ENCODE data around the gene ACSL5. TPM values are rescaled to one million over a fixed set of nuclear protein-coding genes. Genes with fewer than 3 reads are reported as not detected.

ACSL5 gene
- total RNA-seq, 1 experiment from 2014 or later: not detected

GRCh38 chr10:112429654-112430230 is 55.8 kb downstream of the ACSL5 start:
- no peak overlapping the region for H3K14ac ChIP-seq (ENCODE audit: insufficient read depth, low read length)
- no peak overlapping the region for H2BK5ac ChIP-seq (ENCODE audit: insufficient read length, low read length)
- H3K4me3 Mint-ChIP-seq: no peak overlapping the region
- H3T11ph ChIP-seq (ENCODE audit: low read length): no peak overlapping the region
- no peak overlapping the region for H4K5ac ChIP-seq (ENCODE audit: insufficient read length, low read depth, low read length)
- no peaks in the 10 kb centered on the region for H4K20me1 ChIP-seq (ENCODE audit: control insufficient read depth, insufficient read depth, insufficient read length)
- H3K27ac Mint-ChIP-seq: no peak overlapping the region
- H3K79me2 ChIP-seq (ENCODE audit: insufficient read depth, low read length): no peaks in the 10 kb centered on the region
- H3K9ac ChIP-seq (ENCODE audit: extremely low read depth, insufficient read length, low read length): no peak overlapping the region
- no peaks in the 10 kb centered on the region for H3K27me3 ChIP-seq (ENCODE audit: insufficient read depth, low read length)
- H3K9me3 Mint-ChIP-seq: no peaks in the 10 kb centered on the region
- H3K23me2 ChIP-seq (ENCODE audit: insufficient read length, low read depth, low read length, poor library complexity, severe bottlenecking): no peaks in the 10 kb centered on the region
- no peaks in the 10 kb centered on the region for H3K4me1 ChIP-seq (ENCODE audit: insufficient read depth, low read length)
- no peaks in the 10 kb centered on the region for H3K27me3 Mint-ChIP-seq (ENCODE audit: low read depth)
- H2BK12ac ChIP-seq (ENCODE audit: insufficient read length, low read depth, low read length): no peak overlapping the region
- H3K79me1 ChIP-seq (ENCODE audit: insufficient read depth, low read depth, low read length, poor library complexity, severe bottlenecking): no peaks in the 10 kb centered on the region
- H3K18ac ChIP-seq (ENCODE audit: insufficient read length, low read depth, low read length): no peak overlapping the region
- no peak overlapping the region for H2AK5ac ChIP-seq (ENCODE audit: insufficient read length, low read length)
- H2AFZ ChIP-seq (ENCODE audit: low read length): no peak overlapping the region
- no CpG with 5 or more reads among the region's 15 CpGs for WGBS (ENCODE audit: extremely low coverage, insufficient read length, low lambda C conversion rate)
- DNase-seq: no peak
- no peak overlapping the region for H2BK15ac ChIP-seq (ENCODE audit: low read depth, low read length)
- no peaks in the 10 kb centered on the region for H3K9me3 ChIP-seq (ENCODE audit: control insufficient read depth, low read depth, low read length)
- peaks cover 2 to 40% (median 26%) of the 10 kb centered on the region in 3 experiments for H3K36me3 Mint-ChIP-seq (ENCODE audit: insufficient read depth in 1 of 3, low read depth in 3 of 3)
- H3K27ac ChIP-seq (ENCODE audit: insufficient read length, low read depth, low read length): no peak overlapping the region
- no peaks in the 10 kb centered on the region for H3K4me1 Mint-ChIP-seq
- H3K23ac ChIP-seq (ENCODE audit: insufficient read length, low read depth, low read length): no peak overlapping the region
- no peak overlapping the region for H4K91ac ChIP-seq (ENCODE audit: insufficient read length, low read depth, low read length)
- H3K4ac ChIP-seq (ENCODE audit: low read depth, low read length): no peak overlapping the region
- H2BK20ac ChIP-seq (ENCODE audit: low read depth, low read length, poor library complexity, severe bottlenecking): no peak overlapping the region
- H3K4me2 ChIP-seq (ENCODE audit: insufficient read depth, insufficient read length, low read length): no peak overlapping the region
- H3K56ac ChIP-seq (ENCODE audit: insufficient read length, low read depth, low read length): no peak overlapping the region
- H4K8ac ChIP-seq (replicated peaks; ENCODE audit: insufficient read length, low read depth, low read length): no peak overlapping the region
- H2BK120ac ChIP-seq (ENCODE audit: low read depth, low read length, poor library complexity, severe bottlenecking): no peak overlapping the region
- TF ChIP-seq CTCF (conservative IDR thresholded peaks at IDR 0.05): no peak

All from H9 (cell line).